ENCODE measurements around the gene PRPSAP1.

PRPSAP1 gene, protein sequence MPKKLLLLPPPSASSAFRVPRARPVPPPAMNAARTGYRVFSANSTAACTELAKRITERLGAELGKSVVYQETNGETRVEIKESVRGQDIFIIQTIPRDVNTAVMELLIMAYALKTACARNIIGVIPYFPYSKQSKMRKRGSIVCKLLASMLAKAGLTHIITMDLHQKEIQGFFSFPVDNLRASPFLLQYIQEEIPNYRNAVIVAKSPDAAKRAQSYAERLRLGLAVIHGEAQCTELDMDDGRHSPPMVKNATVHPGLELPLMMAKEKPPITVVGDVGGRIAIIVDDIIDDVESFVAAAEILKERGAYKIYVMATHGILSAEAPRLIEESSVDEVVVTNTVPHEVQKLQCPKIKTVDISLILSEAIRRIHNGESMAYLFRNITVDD

DNA sequence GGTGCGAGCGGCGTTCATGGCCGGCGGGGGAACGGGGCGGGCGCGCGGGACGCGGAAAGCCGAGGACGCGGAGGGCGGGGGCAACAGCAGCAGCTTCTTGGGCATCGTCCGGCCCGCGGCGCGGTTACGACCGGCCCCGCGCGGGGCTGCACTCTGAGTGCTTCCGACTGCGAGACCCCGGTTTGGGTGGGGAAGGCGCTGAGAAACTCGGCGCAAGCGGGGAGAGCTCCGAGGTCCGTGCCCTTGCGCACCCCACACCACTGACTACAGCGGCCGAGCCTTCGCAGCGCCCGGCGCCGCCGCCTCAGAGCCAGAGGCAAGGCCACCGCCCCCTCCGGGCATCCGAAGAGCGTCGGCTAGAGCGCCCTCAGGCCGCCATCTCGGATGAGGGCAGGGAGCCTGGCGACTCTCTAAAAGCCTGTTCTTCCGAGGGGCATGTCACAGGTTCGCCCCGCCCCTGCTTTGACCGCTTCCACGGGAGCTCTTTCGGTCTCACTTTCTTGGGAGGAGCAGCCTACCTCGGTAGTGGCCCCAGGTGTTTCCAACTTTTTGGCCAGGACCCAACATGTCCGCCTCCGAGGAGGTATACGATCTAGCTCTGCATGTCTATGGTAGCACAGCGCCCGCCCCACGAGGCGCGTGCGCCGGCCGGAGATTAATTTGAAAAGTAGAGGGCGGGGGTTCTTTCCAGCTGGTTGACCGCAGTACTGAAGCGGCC, at the start of gene PRPSAP1:
TSS of gene PRPSAP1 (minus strand) at position 318 of the 718 bp plus-strand sequence. CDS start at position 105, 213 bp downstream.
- DNase-seq (ENCODE audit: low read depth): peak; percentile 80

DNA sequence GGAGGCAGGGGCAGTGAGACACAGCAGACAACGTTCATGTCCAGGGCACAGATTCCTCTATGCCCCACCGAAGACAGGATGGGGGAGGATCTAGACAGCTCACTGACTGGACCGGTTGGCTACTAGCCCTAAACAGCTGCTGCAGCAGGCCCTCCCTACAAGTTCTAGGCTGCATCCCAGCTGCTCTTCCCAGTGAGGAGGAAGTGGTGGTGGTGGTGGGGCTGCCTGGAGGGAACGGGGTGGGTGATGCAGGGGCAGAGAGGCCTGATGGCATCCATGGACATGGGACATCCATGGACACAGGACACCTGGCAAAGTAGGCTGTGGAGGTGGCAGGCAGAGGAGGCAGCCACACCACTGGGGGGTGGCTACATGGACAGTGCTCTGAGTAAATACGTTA, 49.0 kb upstream of the PRPSAP1 start:
- no peak for DNase-seq (ENCODE audit: low read depth)

- no peak for DNase-seq (ENCODE audit: low read depth)
Observed at GRCh38 chr17:76399175-76400172, 45.8 kb upstream of the PRPSAP1 start.

DNA sequence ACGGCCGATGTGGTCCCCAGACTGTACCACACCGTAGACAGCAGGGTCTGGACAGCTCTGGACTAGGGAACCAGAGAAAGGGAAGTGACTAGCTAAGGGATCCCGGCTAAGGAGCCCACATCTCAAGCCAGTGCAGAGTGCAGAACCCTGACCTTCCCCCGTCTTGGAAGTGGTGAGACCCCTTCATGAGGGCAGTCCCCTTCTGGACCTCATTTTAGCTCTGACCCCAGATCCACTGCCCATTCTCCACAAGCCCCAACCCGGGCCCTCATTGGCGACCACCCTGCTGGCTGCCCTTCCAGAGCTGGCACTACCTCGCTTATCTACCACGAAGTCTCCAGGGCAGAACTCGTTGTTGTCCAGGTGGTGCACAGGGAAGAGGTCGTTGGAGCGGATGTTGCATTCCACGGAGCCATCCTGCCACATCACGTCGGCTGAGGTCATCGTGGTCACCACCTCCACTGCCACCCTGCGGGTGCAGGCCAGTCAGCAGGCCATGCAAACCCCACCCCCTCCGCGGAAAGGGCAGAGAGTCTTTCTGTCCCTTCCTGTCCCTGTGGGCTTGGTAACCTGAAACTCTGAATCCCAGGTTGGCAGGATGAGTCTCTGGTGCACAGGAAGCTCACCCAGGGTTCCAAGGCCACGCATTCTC, 44.9 kb upstream of the PRPSAP1 start:
- DNase-seq (ENCODE audit: low read depth): no peak

DNA sequence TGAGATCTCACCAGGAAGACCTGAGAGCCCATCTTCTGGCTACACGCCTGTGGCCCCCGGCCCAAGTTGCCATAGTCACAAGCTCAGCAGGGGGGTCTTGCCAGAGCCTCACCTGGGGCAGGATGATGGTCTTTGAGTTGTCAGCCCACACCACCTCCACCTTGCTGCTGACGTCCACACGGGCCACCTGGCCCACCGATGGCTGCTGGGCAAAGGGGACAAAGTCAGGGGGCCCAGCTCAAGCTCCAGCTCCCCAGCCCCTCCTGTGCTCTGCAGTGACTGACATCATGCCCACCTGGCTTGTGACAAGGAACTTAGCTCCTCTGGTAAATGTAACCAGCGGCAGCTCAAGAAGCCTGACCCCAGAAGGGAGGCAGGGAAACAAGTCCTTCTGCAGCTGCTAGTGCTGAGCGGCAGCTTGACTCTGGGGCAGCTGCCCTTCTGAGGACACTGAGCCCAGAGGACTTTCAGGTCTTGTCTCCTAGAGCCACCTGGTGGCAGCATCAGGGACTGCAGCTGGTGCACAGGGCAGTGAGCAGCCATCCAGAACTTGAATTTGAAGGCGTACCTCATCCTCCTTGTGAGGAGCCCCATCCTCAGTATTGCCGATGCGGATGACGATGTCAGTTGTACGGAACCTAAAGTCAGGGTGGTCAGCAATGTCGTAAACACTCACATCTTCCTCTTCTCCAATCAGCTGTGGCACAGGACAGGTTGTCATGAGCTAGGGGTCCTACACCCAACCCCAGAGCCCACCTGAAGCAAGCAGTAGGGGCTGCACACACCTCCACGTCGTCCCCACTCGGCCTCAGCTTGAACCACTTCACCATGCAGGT, 44.2 kb upstream of the PRPSAP1 start:
- DNase-seq (ENCODE audit: low read depth): no peak

DNA sequence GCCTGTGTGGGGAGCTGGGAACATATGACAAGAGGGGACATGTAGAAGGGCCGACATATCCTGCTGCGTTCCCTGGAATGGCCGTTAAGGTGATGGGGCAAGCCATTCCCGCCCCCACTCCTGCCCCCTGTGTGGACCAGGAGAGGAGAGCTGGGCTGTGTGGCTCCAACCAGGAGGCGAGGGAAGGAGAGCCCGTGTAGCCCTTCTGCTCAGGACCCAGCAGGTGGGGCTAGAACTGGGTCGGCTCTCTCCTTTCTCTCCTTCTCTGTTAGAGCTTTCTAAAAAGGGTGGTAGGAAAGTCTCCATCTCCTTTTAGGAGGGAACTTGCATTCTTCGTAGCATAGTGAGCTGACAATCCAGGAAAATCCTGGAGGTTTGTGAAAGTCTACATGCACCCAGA, 43.5 kb upstream of the PRPSAP1 start:
- DNase-seq (ENCODE audit: low read depth): no peak

DNA sequence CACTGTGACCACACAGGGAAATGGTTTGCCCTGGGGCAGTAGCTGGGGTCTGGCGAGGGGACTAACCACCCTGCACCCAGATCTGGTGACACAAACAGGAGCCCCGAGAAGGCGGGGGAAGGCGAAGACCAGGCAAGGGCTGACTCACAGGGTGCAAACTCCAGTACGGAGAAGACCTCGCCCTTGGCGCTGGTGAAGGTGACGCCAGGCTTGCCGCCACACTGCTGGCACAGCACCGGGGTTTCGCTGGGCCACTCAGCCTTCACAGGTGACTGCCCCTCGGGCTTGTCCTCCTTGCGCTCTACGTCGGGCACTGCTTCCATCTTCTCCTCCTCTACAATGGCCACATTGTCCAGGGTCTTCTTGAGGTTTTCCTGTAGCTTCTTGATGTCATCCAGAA, 42.3 kb upstream of the PRPSAP1 start:
- no peak for DNase-seq (ENCODE audit: low read depth)

- no peak for DNase-seq (ENCODE audit: low read depth)
Observed at GRCh38 chr17:76394166-76394565, 40.5 kb upstream of the PRPSAP1 start.

GRCh38 chr17:76391200-76391715, 37.5 kb upstream of the PRPSAP1 start:
- DNase-seq (ENCODE audit: low read depth): no peak

- no peak for DNase-seq (ENCODE audit: low read depth)
Observed at GRCh38 chr17:76390003-76390421, 36.3 kb upstream of the PRPSAP1 start.

- no peak for DNase-seq (ENCODE audit: low read depth)
Observed at GRCh38 chr17:76388966-76389888, 35.5 kb upstream of the PRPSAP1 start.

- DNase-seq (ENCODE audit: low read depth): no peak
Observed at GRCh38 chr17:76386966-76387765, 33.5 kb upstream of the PRPSAP1 start.

DNA sequence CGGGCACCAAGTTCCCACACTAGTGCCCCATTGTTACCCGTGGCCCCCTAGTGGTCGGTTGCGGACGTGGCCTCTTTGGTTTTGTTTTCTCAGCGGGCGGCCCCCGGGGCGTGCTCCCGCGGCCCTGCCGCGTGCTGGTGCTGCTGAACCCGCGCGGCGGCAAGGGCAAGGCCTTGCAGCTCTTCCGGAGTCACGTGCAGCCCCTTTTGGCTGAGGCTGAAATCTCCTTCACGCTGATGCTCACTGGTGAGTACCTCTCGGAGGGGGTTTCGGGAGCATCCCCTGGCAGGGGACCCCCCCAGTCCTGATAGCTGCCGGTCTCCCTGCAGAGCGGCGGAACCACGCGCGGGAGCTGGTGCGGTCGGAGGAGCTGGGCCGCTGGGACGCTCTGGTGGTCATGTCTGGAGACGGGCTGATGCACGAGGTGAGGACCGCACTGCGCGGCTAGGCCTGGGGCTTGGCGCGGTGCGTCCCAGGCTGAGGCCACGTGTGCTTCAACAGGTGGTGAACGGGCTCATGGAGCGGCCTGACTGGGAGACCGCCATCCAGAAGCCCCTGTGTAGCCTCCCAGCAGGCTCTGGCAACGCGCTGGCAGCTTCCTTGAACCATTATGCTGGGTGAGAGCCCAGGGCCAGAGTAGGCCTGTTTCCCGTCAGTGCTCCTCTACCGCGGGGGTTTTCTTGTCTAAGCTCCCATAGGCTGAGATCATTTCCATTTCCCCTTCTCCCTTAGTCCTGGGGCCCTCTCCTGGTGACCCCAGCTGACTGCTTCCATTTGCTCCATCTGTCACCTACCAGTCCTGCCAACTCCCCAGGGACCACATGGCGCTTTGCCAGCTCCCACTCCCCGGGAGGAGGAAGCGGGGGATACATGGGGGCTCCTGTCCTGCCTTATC, 32.4 kb upstream of the PRPSAP1 start:
- no peak for DNase-seq (ENCODE audit: low read depth)

DNA sequence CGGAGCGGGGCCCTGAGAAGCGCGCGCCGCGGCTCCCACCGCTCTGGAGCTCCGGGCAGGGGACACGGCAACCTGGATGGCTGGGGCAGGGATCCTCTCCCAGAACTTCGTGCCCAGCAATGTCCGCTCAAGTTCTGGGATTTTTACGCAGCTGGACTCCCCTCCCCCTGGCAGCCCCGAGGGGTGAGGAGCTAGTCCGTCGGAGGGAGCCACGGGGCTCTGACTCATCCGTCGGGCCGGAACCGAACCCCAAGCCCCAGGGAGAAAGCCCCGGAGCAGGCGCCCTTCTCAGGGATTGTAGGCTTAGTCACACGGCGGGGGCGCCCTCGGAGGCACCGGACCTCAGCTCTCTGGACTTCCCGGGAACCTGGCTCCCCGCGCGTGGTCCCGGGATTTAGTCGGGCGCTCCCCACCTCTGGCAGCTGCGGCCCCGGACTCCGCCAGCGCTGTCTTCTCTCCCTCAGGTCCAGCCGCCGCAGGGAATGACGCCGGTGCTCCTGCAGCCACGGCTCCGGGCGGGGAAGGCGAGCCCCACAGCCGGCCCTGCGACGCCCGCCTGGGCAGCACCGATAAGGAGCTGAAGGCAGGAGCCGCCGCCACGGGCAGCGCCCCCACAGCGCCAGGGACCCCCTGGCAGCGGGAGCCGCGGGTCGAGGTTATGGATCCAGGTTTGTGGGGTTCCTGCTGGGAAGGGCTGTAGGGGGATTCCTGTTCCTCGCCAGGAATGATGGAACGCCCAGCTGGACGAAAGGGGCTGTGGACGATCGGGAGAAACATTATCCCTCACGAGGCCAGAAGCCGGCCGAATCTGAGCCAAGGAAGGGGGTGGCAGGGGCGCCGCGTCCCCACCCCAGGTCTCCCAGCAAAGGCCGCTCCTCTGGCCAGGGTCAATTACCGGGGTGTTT, 31.5 kb upstream of the PRPSAP1 start:
- no peak for DNase-seq (ENCODE audit: low read depth)

- DNase-seq (ENCODE audit: low read depth): no peak
Observed at GRCh38 chr17:76384222-76384986, 30.7 kb upstream of the PRPSAP1 start, which contains the start of gene SPHK1. SPHK1 (plus strand) TSS chr17:76384609; CDS start chr17:76385645, 1,036 bp downstream.
